Smooth muscle cell (in vitro differentiated cells): ENCODE results near the gene COL26A1. TPM values are rescaled to one million over a fixed set of nuclear protein-coding genes. Genes with fewer than 3 reads are reported as not detected.

ENCODE experiments used
- DNase-seq: peaks from one replicate; lab custom pipeline; 2025; ENCODE audit not compliant: unreplicated experiment; lab: John Stamatoyannopoulos, UW
- H2AFZ ChIP-seq: fragments of 200-600 bp; sonication (generic); 2 replicates; pipeline ENCODE4 v1.6.0; 2016; ENCODE audit warnings: antibody characterized with exemption, low read depth, mild to moderate bottlenecking
- H3F3A ChIP-seq: fragments of 200-600 bp; sonication (generic); 2 replicates; pipeline ENCODE4 v1.6.0; 2017; ENCODE audit warnings: antibody characterized with exemption, low read depth
- H3K27ac ChIP-seq: fragments of 200-600 bp; sonication (generic); 2 replicates; pipeline ENCODE4 v1.5.1; 2016; ENCODE audit warnings: low read depth, mild to moderate bottlenecking
- H3K27me3 ChIP-seq: fragments of 200-600 bp; sonication (generic); 2 replicates; pipeline ENCODE4 v1.6.1; 2016; ENCODE audit warnings: low read depth, mild to moderate bottlenecking
- H3K36me3 ChIP-seq: fragments of 200-600 bp; sonication (generic); 2 replicates; pipeline ENCODE4 v1.5.1; 2016; ENCODE audit warnings: low read depth
- H3K4me1 ChIP-seq: fragments of 200-600 bp; sonication (generic); 2 replicates; pipeline ENCODE4 v1.5.1; 2016; ENCODE audit warnings: low read depth
- H3K4me2 ChIP-seq: fragments of 200-600 bp; sonication (generic); 2 replicates; pipeline ENCODE4 v1.6.0; 2016; ENCODE audit warnings: mild to moderate bottlenecking
- H3K4me3 ChIP-seq: fragments of 200-600 bp; sonication (generic); 2 replicates; pipeline ENCODE4 v1.5.1; 2016; ENCODE audit warnings: mild to moderate bottlenecking
- H3K79me2 ChIP-seq: fragments of 200-600 bp; sonication (generic); 2 replicates; pipeline ENCODE4 v1.6.0; 2016; ENCODE audit warnings: low read depth, mild to moderate bottlenecking
- H3K9ac ChIP-seq: fragments of 200-600 bp; sonication (generic); 2 replicates; pipeline ENCODE4 v1.6.0; 2016; ENCODE audit warnings: low read depth
- H3K9me3 ChIP-seq: fragments of 200-600 bp; sonication (generic); replicated peaks from 2 replicates; pipeline ENCODE4 v1.5.1; 2016; ENCODE audit warnings: low read depth
- H4K20me1 ChIP-seq: fragments of 200-600 bp; sonication (generic); 2 replicates; pipeline ENCODE4 v1.6.0; 2016; ENCODE audit warnings: low read depth
- CTCF ChIP-seq: fragments of 200-600 bp; sonication (generic); IDR thresholded peaks from 2 replicates; pipeline ENCODE4 v1.5.1; 2017; ENCODE audit warnings: borderline replicate concordance, mild to moderate bottlenecking, antibody characterized with exemption; ENCODE audit not compliant: insufficient read depth, poor library complexity, severe bottlenecking
- WGBS: methylation state at CpG from one replicate; pipeline ENCODE4 v1.1.7; 2016; ENCODE audit warnings: low lambda C conversion rate; 5-methylcytosine and 5-hydroxymethylcytosine counted together
- polyA plus RNA-seq: library from polyadenylated mRNA; unstranded; fragments of >200 nt; fragmentation: Nextera tagmentation; extraction: Ambion mirVana; gene quantifications from 2 replicates; pipeline ENCODE4 v1.2.1, GENCODE V29; 2016
- total RNA-seq: library from RNA; depleted of rRNA; stranded (reverse); fragments of >200 nt; gene quantifications from 2 replicates; pipeline ENCODE4 v1.2.3, GENCODE V29; 2014

COL26A1 gene
- total and polyA plus RNA-seq, 2 experiments from 2014 or later, result 4.9 to 13.2 TPM

- Histone ChIP-seq H3K4me2 (no peak overlapping the region), H3F3A (no peaks in the 10 kb centered on the region), H3K27ac (no peak overlapping the region), H3K36me3 (no peaks in the 10 kb centered on the region), H3K9me3 (no peaks in the 10 kb centered on the region), H3K27me3 (no peaks in the 10 kb centered on the region), H4K20me1 (no peaks in the 10 kb centered on the region), H3K79me2 (no peaks in the 10 kb centered on the region), H3K4me1 (no peaks in the 10 kb centered on the region), H3K4me3 (no peak overlapping the region), H2AFZ (no peak overlapping the region), H3K9ac (no peak overlapping the region)
- no peak for DNase-seq
- TF ChIP-seq CTCF, result no peak
- WGBS, result 92% methylated on average over 6 of the region's 6 CpGs
These were observed 104.2 kb downstream of the COL26A1 start for GRCh38 chr7:101466871-101467270.

- no peaks in the 10 kb centered on the region for H3K79me2 ChIP-seq
- H3K36me3 ChIP-seq, result no peaks in the 10 kb centered on the region
- H3K4me3 ChIP-seq, result no peak overlapping the region
- no peaks in the 10 kb centered on the region for H3K9me3 ChIP-seq
- H3K27ac ChIP-seq, result no peak overlapping the region
- H2AFZ ChIP-seq, result no peak overlapping the region
- no peak overlapping the region for H3K4me2 ChIP-seq
- no peak overlapping the region for H3K9ac ChIP-seq
- H3K27me3 ChIP-seq, result no peaks in the 10 kb centered on the region
- H4K20me1 ChIP-seq, result no peaks in the 10 kb centered on the region
- 81% methylated on average over 14 of the region's 14 CpGs for WGBS
- no peaks in the 10 kb centered on the region for H3K4me1 ChIP-seq
- no peak for DNase-seq
- H3F3A ChIP-seq, result no peaks in the 10 kb centered on the region
- TF ChIP-seq CTCF, result no peak
These were observed 106.0 kb downstream of the COL26A1 start for GRCh38 chr7:101468546-101469275.

- H3K79me2 ChIP-seq, result no peaks in the 10 kb centered on the region
- no peak overlapping the region for H2AFZ ChIP-seq
- H3K4me3 ChIP-seq, result no peak overlapping the region
- H3F3A ChIP-seq, result no peaks in the 10 kb centered on the region
- no peaks in the 10 kb centered on the region for H3K27me3 ChIP-seq
- H3K4me1 ChIP-seq, result no peaks in the 10 kb centered on the region
- DNase-seq, result no peak
- TF ChIP-seq CTCF, result no peak
- no peak overlapping the region for H3K9ac ChIP-seq
- H3K4me2 ChIP-seq, result no peak overlapping the region
- H4K20me1 ChIP-seq, result no peaks in the 10 kb centered on the region
- no peaks in the 10 kb centered on the region for H3K9me3 ChIP-seq
- H3K36me3 ChIP-seq, result no peaks in the 10 kb centered on the region
- H3K27ac ChIP-seq, result no peak overlapping the region
- WGBS, result 76% methylated on average over 9 of the region's 9 CpGs
These were observed 108.2 kb downstream of the COL26A1 start for GRCh38 chr7:101470668-101471487.
